HepG2 (cell line): Measurements from ENCODE around the gene TDRD9. TPM values are rescaled to one million over a fixed set of nuclear protein-coding genes. Genes with fewer than 3 reads are reported as not detected.

Experiments
- ATAC-seq: fragments of 200-7000 bp; cut with Tn5 transposase; 3 replicates; pipeline ENCODE4 v1.9.1; 2020; ENCODE audit warnings: mild to moderate bottlenecking, moderate library complexity
- BruUV-seq: library from RNA; stranded (reverse); fragments of 400-500 nt; replicated peaks from 2 replicates; lab custom pipeline; 2021; lab: Mats Ljungman, UMichigan
- CTCF ChIA-PET: fragments of 300-600 bp; formaldehyde crosslinking; extraction: SDS; loops from one replicate; lab custom pipeline; 2021; ENCODE audit warnings: low total read pairs, inconsistent platforms, low intra/inter-chr PET ratio; lab: Yijun Ruan, JAX
- POLR2A ChIA-PET: fragments of 350-600 bp; sonication (Branson Sonifier 250); formaldehyde crosslinking; loops from one replicate; lab custom pipeline; 2020; ENCODE audit warnings: antibody characterized with exemption, inconsistent platforms; lab: Yijun Ruan, JAX
- DNase-seq: peaks from one replicate; pipeline ENCODE4 v3.0.0-alpha.2; 2015; ENCODE audit warnings: low spot score
- FAIRE-seq: peaks from 3 replicates; lab custom pipeline; 2011; peaks lifted over from hg19 to GRCh38; lab: Jason Lieb, UNC
- H2AFZ ChIP-seq: one replicate; pipeline ENCODE4 v1.6.1; 2011; ENCODE audit warnings: low read length, inconsistent platforms
- H3K27ac ChIP-seq: fragments of 300-600 bp; 3 replicates; pipeline ENCODE4 v1.8.0; 2011; ENCODE audit warnings: mixed run types, mild to moderate bottlenecking, mixed read lengths, low read length, inconsistent platforms; ENCODE audit not compliant: insufficient read depth; ENCODE audit errors: extremely low read length
- H3K27me3 ChIP-seq, 2 experiments: fragments of 200-600 bp in 1 of 2; 2 replicates in 1 of 2; 3 replicates in 1 of 2; pipeline versions ENCODE4 v1.6.0 to v1.8.0; 2011; ENCODE audit warnings: low read length in 2 of 2, mild to moderate bottlenecking in 2 of 2, moderate library complexity in 2 of 2, inconsistent platforms in 1 of 2; ENCODE audit not compliant: insufficient read depth in 2 of 2, control insufficient read depth in 1 of 2
- H3K36me3 ChIP-seq, 2 experiments: fragments of 200-600 bp in 1 of 2; replicated peaks in 1 of 2; 2 replicates in 1 of 2; 3 replicates in 1 of 2; pipeline versions ENCODE4 v1.5.1 to v1.8.0; 2011; ENCODE audit warnings: low read length in 2 of 2, inconsistent platforms in 1 of 2; ENCODE audit not compliant: insufficient read depth in 2 of 2, control insufficient read depth in 1 of 2
- H3K4me1 ChIP-seq: 2 replicates; pipeline ENCODE4 v1.5.1; 2012; ENCODE audit warnings: low read length, inconsistent platforms; ENCODE audit not compliant: insufficient read depth
- H3K4me2 ChIP-seq: 2 replicates; pipeline ENCODE4 v1.6.0; 2011; ENCODE audit warnings: low read depth, low read length, inconsistent platforms
- H3K4me3 ChIP-seq, 3 experiments: fragments of 200-600 bp in 1 of 3; sonication (generic), shearing (Covaris generic) in 1 of 3; replicated peaks in 1 of 3; 2 replicates each; pipeline ENCODE4 v1.5.1; 2011 to 2016; ENCODE audit warnings: low read length in 3 of 3, inconsistent platforms in 2 of 3, low read depth in 2 of 3, mild to moderate bottlenecking in 2 of 3, control low read depth in 1 of 3, mixed read lengths in 1 of 3; ENCODE audit not compliant: insufficient read depth in 1 of 3
- H3K79me2 ChIP-seq: one replicate; pipeline ENCODE4 v1.6.1; 2011; ENCODE audit warnings: low read length, inconsistent platforms; ENCODE audit not compliant: insufficient read depth
- H3K9ac ChIP-seq: 2 replicates; pipeline ENCODE4 v1.6.0; 2011; ENCODE audit warnings: mild to moderate bottlenecking, low read depth, low read length, inconsistent platforms; ENCODE audit not compliant: insufficient read depth
- H3K9me3 ChIP-seq: 2 replicates; pipeline ENCODE4 v1.5.1; 2012; ENCODE audit warnings: mild to moderate bottlenecking, low read length
- H4K20me1 ChIP-seq: 2 replicates; pipeline ENCODE4 v1.6.0; 2011; ENCODE audit warnings: inconsistent platforms, mild to moderate bottlenecking, low read length, moderate library complexity; ENCODE audit not compliant: insufficient read depth
- CENPBD1 ChIP-seq: sonication (generic); formaldehyde crosslinking; IDR thresholded peaks from 2 replicates; pipeline ENCODE4 v1.8.0; 2022; ENCODE audit warnings: missing genetic modification reagents, low read depth, mild to moderate bottlenecking, borderline replicate concordance
- FOXC1 ChIP-seq: sonication (generic); formaldehyde crosslinking; IDR thresholded peaks from 2 replicates; pipeline ENCODE4 v1.8.0; 2022; ENCODE audit warnings: mild to moderate bottlenecking, missing genetic modification reagents, borderline replicate concordance
- HNF4G ChIP-seq, 2 experiments: sonication (generic) in 1 of 2; formaldehyde crosslinking in 1 of 2; IDR thresholded peaks; 2 replicates each; pipeline versions ENCODE4 v1.4.0 to v1.6.1; 2011 to 2020; ENCODE audit warnings: borderline replicate concordance in 2 of 2, low read depth in 2 of 2, mild to moderate bottlenecking in 2 of 2, low read length in 1 of 2, missing genetic modification reagents in 1 of 2, moderate library complexity in 1 of 2
- MAX ChIP-seq: IDR thresholded peaks from 2 replicates; pipeline ENCODE4 v1.6.1; 2012; ENCODE audit warnings: inconsistent platforms
- XRCC5 ChIP-seq: fragments of 200-400 bp; formaldehyde crosslinking; optimal IDR thresholded peaks from 2 replicates; pipeline ENCODE3; 2017; ENCODE audit warnings: mild to moderate bottlenecking, low read length
- ZBTB14 ChIP-seq: sonication (generic); formaldehyde crosslinking; IDR thresholded peaks from 2 replicates; pipeline ENCODE4 v1.4.0; 2020; ENCODE audit warnings: missing genetic modification reagents
- ZNF142 ChIP-seq: sonication (generic); formaldehyde crosslinking; IDR thresholded peaks from 2 replicates; pipeline ENCODE4 v1.4.0; 2020; ENCODE audit warnings: missing genetic modification reagents
- WGBS: methylation state at CpG from one replicate; pipeline ENCODE4 v1.1.6; 2017; ENCODE audit warnings: low lambda C conversion rate; 5-methylcytosine and 5-hydroxymethylcytosine counted together
- in situ Hi-C: cut with HindIII; loops from 2 replicates; pipeline ENCODE4 v1.10.0; 2017; ENCODE audit warnings: low pct_unique_long_range_greater_than_20kb; ENCODE audit not compliant: extremely low pct_ligation_motif_present
- intact Hi-C: fragments of 100-400 bp; cut with micrococcal nuclease; formaldehyde crosslinking; loops from one replicate; pipeline ENCODE4 v1.10.0; 2022; ENCODE audit not compliant: unreplicated experiment
- polyA plus RNA-seq, 8 experiments: library from polyadenylated mRNA; depleted of rRNA in 3 of 8; stranded (reverse) in 7 of 8; unstranded in 1 of 8; fragments of >200 nt; fragmentation: Illumina TruSeq in 4 of 8; extraction: Trizol in 4 of 8; gene quantifications; 2 replicates each; pipeline versions ENCODE4 v1.2.1 to v1.2.3, GENCODE V29; 2011 to 2016; ENCODE audit warnings: low read depth in 4 of 8, missing spikeins in 1 of 8, mixed read lengths in 1 of 8; ENCODE audit not compliant: insufficient read depth in 1 of 8
- total RNA-seq, 5 experiments: library from RNA; depleted of rRNA; stranded (reverse); fragments of >200 nt; fragmentation: Illumina TruSeq; extraction: Trizol; gene quantifications; 2 replicates each; pipeline ENCODE4 v1.2.3, GENCODE V29; 2016; ENCODE audit warnings: low read depth in 1 of 5

TDRD9 gene
- total and polyA plus RNA-seq, 2 of the 13 experiments (the other 11 are each of a cell fraction or from before 2014, with no cell fraction given): not detected

GRCh38 chr14:104047761-104048160, 119.5 kb downstream of the TDRD9 start:
- intact Hi-C loops: no loop called here
- no peak overlapping the region for H3K4me2 ChIP-seq
- ChIA-PET CTCF (no interaction called here), POLR2A (no interaction called here)
- no peak overlapping the region for H3K4me3 ChIP-seq
- FAIRE-seq: no peak
- H3K79me2 ChIP-seq: no peaks in the 10 kb centered on the region
- no peaks in the 10 kb centered on the region for H3K36me3 ChIP-seq
- in situ Hi-C loops: no loop called here
- WGBS: 5% methylated on average over 3 of the region's 3 CpGs
- H3K27ac ChIP-seq: no peak overlapping the region
- no peak for DNase-seq
- no peaks in the 10 kb centered on the region for H4K20me1 ChIP-seq
- no TSS peak for BruUV-seq
- TF ChIP-seq CENPBD1 (CRISPR knock-in tag): no peak
- no peaks in the 10 kb centered on the region for H3K4me1 ChIP-seq
- H2AFZ ChIP-seq: no peak overlapping the region
- peaks cover 1 to 34% of the 10 kb centered on the region in 2 experiments; a peak in 3 of 5 replicates for H3K27me3 ChIP-seq
- H3K9me3 ChIP-seq: no peaks in the 10 kb centered on the region
- ATAC-seq: no peak
- no peak overlapping the region for H3K9ac ChIP-seq

GRCh38 chr14:104048758-104049507, 120.7 kb downstream of the TDRD9 start:
- ChIA-PET POLR2A (no interaction called here), CTCF (no interaction called here)
- H3K9ac ChIP-seq: no peak overlapping the region
- no peaks in the 10 kb centered on the region for H3K36me3 ChIP-seq
- no peak overlapping the region for H2AFZ ChIP-seq
- in situ Hi-C loops (no loop called here), intact Hi-C loops (no loop called here)
- ATAC-seq: no peak
- no peak overlapping the region for H3K4me3 ChIP-seq
- 0% methylated on average over 2 of the region's 2 CpGs for WGBS
- H3K79me2 ChIP-seq: no peaks in the 10 kb centered on the region
- BruUV-seq: no TSS peak
- H3K27me3 ChIP-seq: peaks cover 1 to 38% of the 10 kb centered on the region in 2 experiments; a peak in 3 of 5 replicates
- H3K4me2 ChIP-seq: no peak overlapping the region
- no peak overlapping the region for H3K27ac ChIP-seq
- no peaks in the 10 kb centered on the region for H3K4me1 ChIP-seq
- no peaks in the 10 kb centered on the region for H4K20me1 ChIP-seq
- DNase-seq: no peak
- no peak for FAIRE-seq
- no peaks in the 10 kb centered on the region for H3K9me3 ChIP-seq
- no peak for TF ChIP-seq FOXC1 (CRISPR knock-in tag)
- no peak for TF ChIP-seq ZNF142
- no peak for TF ChIP-seq XRCC5
- no peak for TF ChIP-seq ZBTB14 (CRISPR knock-in tag)
- TF ChIP-seq HNF4G (IDR thresholded peaks at IDR 0.05; ENCODE audit: borderline replicate concordance, low read depth, low read length): no peak
- TF ChIP-seq HNF4G (CRISPR knock-in tag; IDR thresholded peaks at IDR 0.05; ENCODE audit: borderline replicate concordance, low read depth): no peak
- no peak for TF ChIP-seq MAX
